ENCODE results near the gene UBE2G2.

The UBE2G2 gene

DNA sequence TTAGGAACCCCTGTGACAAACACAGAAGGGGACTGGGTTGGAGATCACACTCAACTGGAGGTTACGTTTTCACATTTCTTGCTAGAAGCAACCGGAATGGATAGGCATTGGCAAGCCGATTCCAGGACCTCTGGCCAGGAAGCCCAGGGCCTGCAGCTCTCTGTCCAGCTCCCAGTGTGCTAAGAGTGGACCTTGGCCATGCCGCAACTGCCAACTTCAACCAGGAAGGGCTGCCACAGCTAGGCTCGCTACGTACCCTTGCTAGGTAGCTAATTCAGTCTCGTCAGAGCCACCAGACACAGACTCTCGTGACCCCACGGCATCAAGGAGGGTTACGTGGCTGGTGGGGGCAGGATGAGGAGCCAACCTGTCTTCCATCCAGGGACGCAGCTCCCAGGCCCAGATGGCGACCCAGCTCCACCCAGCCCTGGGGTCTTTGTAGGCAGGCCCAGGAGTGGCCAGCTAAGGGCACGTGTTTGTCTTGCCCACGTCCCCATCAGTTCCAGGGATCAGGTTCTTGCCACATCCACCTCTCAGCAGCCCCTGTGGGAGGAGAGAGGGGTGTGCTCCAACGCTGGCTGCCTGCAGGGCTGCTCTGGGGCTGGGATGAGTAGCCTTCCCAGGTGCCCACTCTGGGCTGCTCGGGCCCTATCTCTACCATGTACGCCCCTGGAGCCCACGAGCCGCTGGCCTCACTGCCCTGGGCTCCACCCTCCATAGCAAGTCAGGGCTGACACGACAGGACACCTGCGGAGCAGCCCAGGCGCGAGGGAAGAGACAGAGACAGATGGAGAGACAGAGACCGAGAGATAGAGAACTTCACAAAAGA, 39.2 kb downstream of the UBE2G2 start:
- no peak for DNase-seq

DNA sequence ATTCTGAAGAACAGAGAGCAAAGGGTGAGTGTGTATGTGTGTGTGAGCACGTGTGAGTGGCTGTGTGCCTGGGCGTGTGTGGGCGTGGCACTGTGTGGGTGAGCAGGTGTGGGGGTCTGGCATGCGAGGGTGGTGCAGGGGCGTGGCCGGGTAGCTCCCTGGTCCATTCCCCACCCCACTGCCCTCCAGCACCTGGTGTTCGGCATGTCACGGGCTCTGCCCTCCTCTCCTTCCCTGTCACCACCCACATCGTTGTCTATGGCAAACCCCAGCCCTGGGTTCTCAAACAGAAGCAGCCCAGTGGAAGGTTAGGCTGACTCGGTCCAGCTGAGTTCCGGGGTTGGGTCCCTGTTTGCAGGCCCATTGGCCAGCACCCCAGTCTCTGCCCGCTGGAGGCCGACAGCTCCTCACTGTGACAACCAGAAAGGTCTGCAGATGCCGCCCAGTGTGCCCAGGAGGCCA, 39.8 kb downstream of the UBE2G2 start:
- no peak for DNase-seq

DNA sequence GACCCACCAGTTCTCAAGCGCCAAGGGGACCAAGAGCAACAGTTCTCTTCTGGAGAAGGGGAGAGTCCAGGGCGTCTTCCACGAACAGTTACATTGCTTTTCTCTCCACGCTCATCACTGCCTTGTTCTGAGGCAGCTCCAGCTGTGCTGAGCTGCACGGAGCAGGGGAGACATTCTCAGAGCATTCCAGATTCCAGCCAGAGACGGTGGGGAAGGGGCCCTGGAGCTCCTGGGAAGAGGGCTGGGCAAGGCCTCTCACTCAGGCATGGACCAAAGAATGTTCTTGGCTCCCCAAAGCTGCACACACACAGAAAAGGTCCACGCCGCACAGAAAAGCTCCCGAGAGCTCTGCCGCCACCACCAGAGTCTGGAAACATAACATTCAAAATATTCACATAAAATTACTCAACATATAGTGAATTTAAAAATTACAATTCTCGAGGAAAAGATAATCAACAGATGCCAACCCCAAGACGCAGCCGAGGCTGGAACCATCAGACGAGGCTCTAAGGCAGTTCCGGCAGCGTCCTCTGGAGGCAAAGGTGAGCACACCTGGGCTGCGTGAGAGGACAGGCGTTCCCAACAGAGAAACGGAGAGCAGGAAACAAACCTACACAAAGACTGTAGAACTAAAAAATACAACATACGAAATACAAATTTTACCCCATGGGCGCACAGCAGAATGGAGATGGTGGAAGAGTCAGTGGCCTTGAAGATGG, 40.5 kb downstream of the UBE2G2 start:
- no peak for DNase-seq

DNA sequence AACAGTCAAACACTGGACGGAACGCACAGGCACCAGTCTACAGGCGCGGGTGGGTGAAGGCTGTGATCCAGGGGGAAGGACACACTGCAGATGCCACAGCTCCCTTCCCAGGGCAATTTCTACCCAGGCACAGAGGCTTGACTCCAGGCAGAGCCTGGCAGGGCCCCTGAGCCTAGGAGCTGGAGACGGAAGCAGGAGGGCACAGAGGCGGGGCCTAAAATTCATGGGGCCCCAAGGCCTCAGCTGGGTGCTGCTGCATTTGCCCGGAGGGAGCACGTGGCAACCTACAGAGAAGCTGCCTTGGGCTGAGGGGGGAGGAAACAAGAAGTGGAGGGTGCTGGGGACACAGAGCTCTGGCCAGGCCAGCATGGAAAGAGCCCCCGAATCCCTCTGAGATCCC, 41.2 kb downstream of the UBE2G2 start:
- DNase-seq, result no peak

DNA sequence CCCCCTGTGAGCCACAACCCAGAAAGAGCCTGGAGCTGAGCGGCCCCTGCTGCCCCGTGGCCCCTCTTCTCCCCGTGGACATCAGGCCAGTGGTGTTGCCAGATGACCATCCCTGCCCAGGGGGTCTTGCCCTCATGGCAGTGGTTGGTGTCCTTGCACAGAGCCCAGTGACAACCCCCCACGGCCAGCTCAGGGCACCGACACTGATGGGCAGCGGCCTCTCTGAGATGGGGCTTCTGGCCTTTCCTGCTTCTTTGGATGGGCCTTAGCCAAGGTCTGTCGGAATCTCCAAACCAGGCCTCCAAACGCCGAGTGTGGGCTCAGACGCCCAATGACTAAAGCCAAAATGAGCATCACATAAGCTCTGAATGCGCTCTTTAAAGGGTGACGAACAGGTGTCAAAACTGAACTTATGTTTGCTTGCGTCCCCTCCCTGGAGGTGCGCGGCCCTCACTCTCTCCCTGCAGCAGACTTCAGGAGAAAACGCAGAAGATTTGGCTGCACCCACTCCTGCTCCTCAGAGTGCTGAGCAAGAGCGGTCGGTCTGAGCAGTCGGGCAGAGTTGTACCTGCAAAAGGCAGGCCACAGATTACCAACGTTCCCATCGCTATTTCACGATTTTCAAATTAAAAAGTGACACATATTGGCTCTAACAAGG, 41.9 kb downstream of the UBE2G2 start:
- DNase-seq, result no peak

DNA sequence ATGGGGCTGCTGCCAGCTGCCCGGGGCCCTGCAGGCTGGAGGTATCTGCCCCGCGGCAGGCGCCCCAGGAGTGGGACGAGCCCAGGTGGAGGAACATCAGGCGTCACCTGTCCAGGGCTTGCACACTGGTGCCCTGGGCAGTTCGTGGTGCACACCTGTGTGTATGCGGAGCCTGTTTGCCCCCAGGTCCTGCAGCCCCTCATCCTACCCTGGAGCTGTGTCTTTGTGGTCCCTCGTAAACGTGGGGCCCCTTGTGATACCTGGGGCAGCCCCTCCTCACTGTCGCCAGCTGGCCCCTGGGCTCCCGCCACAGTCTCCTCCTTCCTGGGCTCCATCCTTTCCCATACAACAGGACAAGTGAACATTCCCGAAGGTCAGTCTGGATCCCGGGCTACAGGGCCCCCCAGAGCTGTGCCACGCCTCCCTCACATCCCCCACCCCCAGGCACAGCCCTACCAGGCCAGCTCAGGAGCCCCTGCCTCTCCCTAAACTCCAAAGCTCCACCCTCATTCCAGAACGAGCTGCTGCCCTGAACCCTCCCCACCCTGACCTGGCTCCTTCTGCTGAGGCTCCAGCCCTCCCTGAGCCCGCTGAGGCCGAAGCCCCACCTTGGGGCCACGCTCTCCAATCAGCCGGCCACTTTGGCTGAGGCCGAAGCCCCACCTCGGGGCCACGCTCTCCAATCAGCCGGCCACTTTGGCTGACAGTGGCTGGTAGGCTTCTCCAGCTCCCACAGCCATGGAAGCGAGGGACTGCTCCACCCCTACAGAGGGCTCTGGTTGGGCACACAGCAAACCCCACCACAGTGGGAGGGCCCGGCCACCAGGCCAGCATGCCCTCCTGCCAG, 42.6 kb downstream of the UBE2G2 start:
- no peak for DNase-seq

DNA sequence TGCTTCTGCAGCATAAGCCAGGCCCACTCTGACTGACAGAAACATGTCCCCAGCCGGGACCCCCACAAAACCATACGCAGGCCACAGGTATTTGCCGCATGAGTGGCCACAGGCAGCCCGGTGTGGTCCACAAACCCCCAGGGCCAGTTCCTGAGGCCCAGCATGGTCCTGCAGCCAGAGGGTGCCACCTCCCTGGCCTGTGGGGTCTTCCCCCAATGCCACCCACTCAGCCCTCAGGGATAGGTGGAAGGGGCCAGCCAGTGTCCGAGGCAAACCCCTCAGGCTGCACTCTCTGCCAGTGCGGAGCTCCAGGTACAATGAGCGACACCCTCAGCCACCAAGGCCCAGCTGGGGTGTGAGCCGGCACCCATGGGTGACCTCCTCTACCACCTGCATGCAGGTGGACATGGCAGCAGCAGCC, 43.5 kb downstream of the UBE2G2 start:
- DNase-seq, result no peak

DNA sequence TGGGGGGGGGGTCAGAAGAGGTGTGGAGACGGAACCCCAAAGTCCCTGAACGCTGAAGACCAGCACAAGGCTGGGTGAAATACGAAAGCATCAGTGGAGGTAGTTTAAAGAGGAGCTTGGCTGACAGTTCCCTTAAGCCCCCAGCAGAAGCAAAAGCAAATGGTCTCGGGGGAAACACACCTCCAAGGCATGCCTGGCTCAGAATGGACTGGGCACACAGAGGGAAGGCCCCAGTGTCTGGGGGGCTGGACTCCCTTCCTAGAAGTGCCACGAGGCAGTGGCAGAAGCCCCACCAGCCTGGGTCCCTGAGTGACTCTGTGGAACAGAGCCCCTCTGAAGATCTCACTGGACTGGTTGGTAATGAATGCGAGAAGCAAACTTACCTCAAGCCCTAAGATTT, 43.9 kb downstream of the UBE2G2 start:
- no peak for DNase-seq

DNA sequence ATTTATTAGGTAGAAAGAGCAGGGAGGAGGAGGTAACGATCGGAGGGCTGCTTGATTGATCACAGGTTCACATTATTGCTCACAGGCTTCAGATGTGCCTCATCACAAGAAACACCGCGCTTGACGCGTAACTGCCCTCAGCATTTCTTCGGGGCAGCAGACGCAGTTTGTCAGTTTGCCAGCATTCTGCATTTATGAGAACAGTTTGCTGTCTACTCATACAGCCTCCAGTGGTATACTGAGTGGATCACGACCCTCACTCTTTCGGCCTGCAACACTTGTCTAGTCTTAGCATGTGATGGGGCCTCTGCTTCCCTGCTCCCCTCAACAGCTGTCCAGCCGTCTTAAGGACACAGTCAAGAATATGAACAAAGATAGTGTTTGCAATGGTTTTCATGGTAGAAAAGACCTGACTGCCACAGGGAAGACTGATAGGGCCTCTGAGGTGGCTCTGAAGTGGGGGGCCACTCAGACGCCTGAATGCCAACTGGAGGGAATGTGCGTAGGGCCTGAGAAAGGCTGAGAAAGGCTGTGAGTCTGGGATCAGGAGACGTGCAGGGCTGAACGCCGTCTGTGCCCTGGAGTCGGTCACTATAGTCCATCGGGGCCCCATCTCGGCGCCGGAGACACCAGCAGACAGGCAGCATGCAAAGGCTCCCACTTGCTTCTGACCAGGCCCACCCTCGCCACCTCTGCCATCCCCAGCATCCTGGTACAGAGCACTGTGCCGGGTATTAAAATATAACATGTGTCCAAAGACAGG, 45.0 kb downstream of the UBE2G2 start:
- no peak for DNase-seq

DNA sequence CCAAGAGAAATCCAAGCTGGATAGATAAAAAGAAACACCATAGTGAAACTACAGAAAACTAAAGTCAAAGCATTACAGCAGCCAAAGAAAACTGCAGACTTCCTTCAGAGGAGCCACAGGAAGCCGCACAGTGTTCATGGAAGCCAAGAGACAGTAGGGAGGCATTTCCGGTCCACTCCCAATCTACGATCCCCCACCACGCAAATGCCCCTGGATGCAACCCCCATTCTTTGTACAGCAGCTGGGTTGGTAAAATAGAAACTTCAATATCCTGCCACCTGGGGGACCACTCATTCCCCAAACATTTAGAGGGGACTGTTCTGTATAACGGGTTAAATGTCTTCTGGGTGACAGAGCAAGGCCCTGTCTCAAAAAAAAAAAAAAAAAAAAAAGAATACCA, 46.4 kb downstream of the UBE2G2 start:
- no peak for DNase-seq

DNA sequence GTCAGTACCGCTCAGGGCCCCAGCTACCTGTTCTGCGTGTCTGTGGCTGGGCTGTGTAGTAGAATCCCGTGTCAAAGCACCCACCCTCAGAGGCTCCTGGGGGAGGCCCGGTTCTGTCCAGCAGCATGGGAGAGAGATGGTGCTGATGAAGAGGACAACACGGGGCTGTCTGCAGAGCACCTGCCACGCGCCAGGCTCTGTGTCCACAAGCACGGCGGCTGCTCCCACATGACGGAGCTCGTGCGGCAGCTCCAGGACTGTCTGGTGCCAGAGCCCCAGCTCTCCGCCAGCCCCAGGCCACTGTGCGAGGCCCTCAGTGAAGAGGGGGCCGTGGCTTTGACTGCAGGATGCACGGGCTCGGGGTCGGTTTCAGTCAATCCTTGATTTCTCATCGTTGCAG, 48.3 kb downstream of the UBE2G2 start:
- DNase-seq, result no peak

DNA sequence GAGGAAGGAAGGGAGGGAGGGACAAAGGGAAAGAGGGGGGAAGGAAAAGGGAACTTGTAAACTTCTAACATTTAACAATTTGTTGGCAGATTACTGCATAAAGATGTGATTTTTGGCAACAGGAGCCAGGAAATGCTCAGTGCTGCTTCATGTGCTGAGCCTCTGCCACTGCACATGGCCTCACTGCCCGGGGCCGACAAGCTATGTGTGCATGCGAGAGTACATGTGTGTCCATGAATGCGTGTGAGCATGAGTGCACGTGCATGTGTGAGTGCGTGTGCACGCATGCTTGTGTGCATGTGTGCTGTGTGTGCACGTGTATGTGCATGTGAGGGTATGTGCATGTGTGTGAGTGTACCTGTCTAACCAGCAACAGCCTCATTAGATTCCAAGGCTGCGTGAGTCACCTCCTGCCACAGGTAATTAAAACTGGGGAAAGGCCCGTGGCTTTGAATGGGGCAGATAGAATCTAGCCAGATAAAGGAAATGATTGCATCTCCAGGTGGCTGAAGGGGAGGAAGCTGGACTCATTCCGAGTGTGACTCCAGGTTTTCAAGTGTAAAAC, 48.9 kb downstream of the UBE2G2 start:
- DNase-seq, result no peak

DNA sequence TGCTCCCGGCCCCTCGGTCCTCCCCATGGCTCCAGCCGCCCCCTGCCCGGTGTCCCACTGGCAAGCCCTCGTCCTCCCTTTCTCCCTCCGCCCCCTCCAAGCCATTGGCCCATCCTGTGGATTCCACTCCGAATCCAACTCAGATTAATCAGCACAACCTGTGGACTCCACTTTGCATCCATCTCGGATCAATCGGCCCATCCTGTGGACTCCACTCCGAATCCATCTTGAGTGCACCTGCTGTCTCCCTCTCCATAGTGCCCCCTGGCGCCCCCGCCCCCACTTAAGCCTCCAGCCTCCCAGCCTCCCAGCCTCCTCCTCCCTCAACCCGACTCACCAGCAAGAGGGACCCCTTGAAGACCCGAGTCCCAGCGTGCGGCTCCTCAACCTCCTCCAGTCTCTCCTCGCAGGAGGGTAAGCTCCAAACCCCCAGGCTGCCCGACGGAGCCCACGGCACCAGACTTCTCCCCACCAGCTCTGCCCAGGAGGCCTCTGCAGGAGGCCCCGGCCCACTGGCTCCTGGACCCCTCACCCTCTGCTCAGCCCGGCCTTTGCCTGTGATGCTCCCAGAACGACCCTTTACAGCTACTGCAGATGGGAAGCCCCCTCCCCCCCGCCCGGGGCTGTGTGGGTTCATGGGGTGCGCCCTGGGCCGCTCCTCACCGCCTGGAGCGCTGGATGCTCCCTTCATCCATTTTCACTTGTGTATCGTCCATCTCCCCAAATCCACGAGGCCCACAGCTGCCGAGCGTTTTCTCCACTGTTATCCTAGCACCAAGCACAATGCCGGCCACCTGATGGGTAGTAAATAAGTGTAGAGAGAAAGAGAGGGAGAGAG, 49.6 kb downstream of the UBE2G2 start:
- no peak for DNase-seq

DNA sequence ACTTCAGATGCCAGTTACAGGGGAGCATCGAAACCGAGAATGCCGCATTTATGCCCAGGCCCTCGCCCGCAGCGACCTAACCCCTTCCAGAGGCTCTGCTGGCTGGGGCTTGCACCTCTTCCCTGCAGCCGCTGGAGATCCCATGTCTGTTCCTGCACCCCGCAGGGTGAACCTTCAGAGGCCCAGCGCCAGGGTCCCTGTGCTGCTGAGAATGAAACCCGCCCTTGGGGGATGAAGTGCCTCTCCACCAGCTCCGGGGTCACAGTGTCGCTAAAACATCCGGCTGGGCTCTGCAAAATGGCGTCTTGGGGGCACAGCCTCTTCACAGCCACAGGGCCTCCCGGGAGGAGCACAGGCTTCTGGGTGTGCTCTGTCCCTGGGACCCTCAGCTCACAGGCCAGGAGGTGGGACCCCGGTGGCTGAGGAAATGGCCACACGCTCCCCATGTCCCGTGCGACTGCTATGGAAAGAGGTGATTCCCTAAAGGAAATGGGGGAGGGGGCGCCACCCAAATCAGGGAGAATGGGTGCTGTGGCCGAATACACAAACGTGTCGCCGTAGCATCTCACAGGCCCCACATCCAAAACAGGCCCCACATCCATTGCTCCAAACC, 50.3 kb downstream of the UBE2G2 start:
- DNase-seq, result no peak

DNA sequence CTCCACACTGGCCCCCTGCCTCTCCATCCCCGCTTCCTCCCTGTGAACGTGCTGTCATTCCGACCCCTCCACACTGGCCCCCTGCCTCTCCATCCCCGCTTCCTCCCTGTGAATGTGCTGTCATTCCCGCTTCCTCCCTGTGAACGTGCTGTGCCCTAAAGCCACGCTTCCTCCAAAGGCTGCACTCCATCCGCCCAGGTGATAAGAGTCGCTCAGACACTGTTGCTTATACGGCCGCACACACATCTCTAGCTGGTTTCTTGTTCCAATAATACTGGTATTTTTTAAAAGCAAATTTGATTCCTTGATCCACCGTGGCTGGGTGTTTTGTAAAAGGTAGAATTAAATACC, 51.0 kb downstream of the UBE2G2 start:
- DNase-seq, result no peak

DNA sequence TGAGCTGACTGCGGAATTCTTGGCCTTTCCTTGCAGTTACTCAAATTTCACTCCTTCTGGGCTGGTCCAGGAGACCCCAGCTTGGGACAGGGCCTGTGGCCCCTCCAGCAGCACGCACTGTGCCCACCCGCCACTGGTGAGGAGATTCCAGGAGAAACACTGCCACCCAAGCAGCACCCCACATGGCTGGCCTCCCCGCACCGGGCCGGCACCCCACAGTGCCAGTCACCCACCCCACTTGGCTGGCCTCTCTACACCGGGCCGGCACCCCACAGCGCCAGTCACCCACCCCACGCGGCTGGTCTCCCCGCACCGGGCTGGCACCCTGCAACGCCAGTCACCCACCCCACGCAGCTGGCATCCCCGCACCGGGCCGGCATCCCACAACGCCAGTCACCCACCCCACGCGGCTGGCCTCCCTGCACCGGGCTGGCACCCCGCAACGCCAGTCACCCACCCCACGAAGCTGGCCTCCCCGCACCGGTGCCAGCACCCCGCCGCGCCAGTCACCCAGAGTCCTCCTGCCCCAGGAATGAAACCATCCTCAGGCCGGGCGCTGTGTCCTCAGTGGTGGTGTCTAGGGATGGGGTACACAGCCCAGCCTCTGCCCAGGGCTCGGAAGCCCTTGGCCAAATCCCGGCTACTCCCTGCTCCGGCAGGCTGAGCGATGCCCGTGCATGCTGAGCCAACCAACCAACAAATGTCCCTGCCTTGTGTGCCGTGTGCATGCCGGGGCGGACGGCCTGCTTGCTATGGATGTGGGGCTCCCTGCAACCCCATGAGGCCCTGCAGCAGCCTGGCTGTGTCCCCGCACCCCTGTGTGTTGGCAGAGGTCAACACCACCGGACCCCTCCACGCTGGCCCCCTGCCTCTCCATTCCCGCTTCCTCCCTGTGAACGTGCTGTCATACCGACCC, 51.6 kb downstream of the UBE2G2 start:
- no peak for DNase-seq

DNA sequence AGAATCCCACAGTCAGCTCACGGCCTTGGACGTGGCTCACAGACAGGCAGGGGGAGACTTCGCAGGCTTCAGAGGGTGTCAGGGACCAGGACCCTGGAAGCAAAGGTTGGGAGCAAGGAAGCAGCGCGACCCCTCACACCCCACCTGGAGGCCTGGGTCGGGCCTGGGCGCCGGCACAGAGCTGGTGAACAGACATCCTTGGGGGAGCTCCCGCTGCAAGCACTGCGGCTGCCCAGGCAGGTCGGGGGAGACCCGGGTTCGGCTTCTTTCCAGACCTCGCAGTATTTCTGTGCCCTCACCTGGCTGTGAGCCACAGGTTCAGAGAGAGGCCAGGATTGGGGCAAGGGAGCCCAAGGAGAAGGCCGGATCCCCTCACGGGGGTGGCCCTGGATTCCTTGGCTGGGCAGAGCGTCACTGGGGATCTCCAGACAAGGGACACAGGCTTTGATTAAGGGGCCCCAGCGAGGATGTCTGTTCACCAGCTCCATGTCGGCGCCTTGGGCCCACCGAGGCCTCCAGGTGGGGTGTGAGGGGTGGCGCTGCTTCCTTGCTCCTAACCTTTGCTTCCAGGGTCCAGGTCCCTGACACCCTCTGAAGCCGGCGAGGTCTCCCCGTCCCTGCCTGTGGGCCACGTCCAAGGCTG, 52.4 kb downstream of the UBE2G2 start:
- no peak for DNase-seq

DNA sequence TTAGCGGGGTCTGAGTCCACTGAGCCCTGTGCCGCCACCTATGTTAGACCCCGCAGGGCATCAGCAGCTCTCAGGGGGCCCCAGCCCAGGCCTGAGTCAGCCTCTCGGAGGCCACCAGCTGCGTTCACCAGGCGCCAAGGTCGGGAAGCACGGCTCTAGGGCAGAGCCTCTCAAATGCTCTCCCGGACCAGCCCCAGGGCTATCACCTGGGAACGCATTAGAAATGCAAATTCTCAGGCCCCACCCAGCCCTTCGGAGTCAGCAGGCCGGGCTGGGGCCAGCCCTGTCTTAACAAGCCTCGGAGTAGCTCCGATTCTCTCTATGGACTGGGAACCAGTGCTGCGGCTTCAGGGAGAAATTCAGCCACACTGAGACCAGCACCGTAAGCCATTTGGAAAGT, 53.0 kb downstream of the UBE2G2 start:
- DNase-seq, result no peak

Measured in amniotic stem cell (primary cell).